Measurements from ENCODE around the gene PLAAT4.
A peak's percentile ranks its signal among the peaks of the same experiment; 100 is the strongest.
"Not testable (repeated sequence)": the region's sequence is repeated elsewhere in the genome, so short reads cannot be mapped to it uniquely, and the experiment has no call there.

The PLAAT4 gene

DNA sequence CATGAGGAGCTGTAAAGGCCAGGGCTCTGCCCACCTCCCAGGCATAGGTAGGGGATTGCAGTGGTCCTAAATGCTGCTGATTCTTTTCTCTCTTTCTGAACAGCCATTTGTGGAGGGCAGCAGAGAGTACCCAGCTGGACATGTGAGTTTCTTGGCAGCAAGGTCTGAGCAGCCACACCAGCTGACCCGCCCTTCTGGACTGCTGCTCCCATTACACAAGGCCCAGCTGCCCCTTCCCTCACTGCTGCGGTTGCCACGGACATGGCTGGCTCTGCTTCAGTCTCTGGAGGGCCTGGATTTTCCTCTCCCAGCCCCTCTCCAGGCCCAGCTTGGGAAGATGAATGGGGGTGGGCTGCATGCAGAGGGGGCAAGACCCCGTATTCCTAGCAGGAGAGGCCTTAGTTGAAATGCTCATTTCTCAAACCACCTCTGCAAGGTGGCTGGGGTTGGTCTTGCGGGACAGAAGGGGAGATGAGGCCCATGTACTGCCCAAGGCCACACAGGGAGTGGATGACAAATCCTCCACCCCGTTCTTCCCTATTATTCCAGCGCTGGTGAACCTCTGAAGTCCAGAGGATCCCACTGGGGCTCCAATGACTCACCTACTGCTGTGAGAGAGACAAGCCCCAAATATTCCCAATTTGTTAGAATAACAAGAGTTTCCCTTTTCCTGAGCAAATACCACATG lies 26.1 kb upstream of the PLAAT4 start:
- no peak for DNase-seq (ENCODE audit: low read depth, low spot score)

DNA sequence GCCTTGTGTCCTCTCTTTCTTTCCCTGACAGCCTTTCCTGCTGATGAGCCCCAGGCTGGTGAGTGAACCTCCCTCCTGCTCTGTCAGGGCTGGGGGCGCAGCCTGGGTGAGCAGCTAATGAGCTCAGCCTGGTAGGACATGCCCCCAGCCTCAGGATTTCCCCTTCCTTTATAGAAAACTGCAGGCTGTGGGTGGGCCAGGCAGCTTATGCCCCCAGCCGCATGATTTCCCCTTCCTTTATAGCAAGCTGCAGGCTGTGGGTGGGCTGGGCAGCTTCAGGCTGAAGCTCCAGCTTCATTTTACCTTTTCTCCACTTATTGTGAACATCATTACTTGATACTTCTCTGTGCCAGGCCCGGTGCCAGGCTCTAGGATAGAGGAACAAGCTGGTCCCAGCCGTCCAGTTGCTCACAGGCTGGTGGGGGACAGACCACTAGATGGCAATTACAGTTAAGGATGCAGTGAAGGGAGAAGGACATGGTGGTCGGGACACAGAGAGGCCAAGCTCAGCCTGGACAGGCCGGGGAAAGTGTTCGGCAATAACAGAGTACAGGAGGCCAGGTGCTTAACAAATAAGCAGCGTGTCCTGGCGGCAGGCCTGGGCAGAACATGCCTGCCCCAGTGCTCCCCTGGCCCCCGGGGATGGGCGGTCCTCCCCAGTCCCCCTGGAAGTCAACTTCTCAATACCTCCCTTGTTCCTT lies 25.4 kb upstream of the PLAAT4 start:
- no peak for DNase-seq (ENCODE audit: low read depth, low spot score)

DNA sequence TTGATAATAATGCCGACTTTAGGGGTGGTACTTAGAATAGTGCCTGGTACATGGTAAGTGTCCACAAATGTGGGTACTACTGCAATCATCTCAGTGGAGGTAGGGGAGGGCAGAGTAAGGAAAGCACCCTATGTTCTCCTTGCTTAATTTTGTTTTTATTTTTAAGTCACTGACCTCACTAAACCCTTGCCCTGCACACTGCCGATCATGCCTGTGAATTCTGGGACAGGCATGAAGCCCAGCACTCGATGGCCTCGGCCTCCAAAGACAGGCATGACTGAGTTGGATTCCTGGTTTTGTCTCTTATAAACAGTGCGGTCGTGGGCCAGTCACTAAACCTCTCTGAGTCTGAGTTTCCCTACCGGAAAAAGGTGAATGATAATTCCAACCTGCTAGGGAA lies 23.8 kb upstream of the PLAAT4 start:
- DNase-seq (ENCODE audit: low read depth, low spot score), result no peak

DNA sequence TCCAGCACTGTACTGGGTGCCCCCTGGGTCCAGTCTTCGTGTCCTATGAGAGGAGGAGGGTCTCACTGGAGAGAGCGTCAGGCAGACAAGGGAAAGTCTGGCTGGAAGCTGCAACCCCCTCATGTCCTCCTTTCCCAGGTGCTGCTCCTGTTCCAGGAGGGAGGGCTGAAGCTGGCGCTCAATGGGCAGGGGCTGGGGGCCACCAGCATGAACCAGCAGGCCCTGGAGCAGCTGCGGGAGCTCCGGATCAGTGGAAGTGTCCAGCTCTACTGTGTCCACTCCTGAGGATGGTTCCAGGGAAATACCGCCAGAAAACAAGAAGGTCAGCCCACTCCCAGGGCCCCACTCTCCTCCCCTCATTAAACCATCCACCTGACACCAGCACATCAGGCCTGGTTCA lies 20.5 kb upstream of the PLAAT4 start:
- no peak for DNase-seq (ENCODE audit: low read depth, low spot score)

DNA sequence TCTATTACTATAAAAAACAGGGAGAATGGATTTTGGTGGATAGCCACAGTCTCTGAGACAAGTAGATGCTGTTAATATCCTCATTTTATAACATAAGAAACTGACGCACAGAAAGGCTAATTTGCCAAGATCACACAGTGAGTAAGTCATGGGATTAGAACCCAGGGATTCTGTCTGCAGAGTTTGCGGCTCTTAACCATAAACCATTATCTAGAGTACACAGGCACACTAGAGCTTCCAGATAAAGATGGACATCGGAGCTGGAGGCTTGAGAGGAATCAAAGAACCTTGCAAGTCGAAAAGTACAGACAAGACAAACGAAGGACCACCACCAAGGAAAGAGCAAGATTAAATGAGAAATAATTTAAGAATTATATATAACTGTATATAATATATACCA lies 19.5 kb upstream of the PLAAT4 start:
- no peak for DNase-seq (ENCODE audit: low read depth, low spot score)

- DNase-seq (ENCODE audit: low read depth, low spot score), result no peak
Measured at GRCh38 chr11:63518548-63518947, 18.1 kb upstream of the PLAAT4 start.

- no peak for DNase-seq (ENCODE audit: low read depth, low spot score)
Measured at GRCh38 chr11:63520606-63521170, 15.9 kb upstream of the PLAAT4 start.

- DNase-seq (ENCODE audit: low read depth, low spot score), result no peak
Measured at GRCh38 chr11:63521896-63522295, 14.7 kb upstream of the PLAAT4 start.

GRCh38 chr11:63523151-63523550 lies 13.5 kb upstream of the PLAAT4 start:
- no peak for DNase-seq (ENCODE audit: low read depth, low spot score)

- DNase-seq (ENCODE audit: low read depth, low spot score), result no peak
Measured at GRCh38 chr11:63527667-63528066, 8.9 kb upstream of the PLAAT4 start.

DNA sequence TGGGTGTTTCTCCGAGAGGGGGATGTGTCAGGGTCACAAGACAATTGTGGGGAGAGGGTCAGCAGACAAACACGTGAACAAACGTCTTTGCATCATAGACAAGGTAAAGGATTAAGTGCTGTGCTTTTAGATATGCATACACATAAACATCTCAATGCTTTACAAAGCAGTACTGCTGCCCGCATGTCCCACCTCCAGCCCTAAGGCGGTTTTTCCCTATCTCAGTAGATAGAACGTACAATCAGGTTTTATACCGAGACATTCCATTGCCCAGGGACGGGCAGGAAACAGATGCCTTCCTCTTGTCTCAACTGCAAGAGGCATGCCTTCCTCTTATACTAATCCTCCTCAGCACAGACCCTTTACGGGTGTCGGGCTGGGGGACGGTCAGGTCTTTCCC lies 8.5 kb upstream of the PLAAT4 start:
- DNase-seq (ENCODE audit: low read depth, low spot score), result not testable (repeated sequence)

- DNase-seq (ENCODE audit: low read depth, low spot score), result not testable (repeated sequence)
Measured at GRCh38 chr11:63528729-63529278, 7.8 kb upstream of the PLAAT4 start.

DNA sequence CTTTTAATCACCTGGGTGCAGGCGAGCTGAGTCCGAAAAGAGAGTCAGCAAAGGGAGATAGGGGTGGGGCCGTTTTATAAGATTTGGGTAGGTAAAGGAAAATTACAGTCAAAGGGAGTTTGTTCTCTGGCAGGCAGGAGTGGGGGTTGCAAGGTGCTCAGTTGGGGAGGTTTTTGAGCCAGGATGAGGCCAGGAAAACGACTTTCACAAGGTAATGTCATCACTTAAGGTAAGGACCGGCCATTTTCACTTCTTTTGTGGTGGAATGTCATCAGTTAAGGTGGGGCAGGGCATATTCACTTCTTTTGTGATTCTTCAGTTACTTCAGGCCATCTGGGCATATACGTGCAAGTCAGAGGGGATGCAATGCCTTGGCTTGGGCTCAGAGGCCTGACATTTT lies 7.2 kb upstream of the PLAAT4 start:
- DNase-seq (ENCODE audit: low read depth, low spot score), result not testable (repeated sequence)

DNA sequence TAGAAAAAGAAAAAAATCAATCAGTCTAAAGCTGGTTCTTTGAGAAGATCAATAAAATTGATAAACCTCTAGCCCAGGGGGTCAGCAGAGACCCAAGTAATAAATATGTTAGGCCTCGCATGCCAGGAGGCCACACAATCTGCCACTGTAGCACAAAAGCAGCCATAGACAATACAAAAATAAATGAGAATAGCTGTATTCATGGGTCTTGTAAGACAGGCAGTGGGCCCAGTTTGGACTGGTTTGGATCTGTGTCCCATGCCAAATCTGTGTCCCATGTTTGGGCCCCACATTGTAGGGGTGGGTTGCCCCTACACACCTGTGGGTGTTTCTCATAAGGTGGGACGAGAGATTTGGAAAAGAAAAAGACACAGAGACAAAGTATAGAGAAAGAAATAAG lies 6.6 kb upstream of the PLAAT4 start:
- DNase-seq (ENCODE audit: low read depth, low spot score), result no peak

GRCh38 chr11:63531074-63531792 lies 5.4 kb upstream of the PLAAT4 start:
- peak; percentile 80 for DNase-seq (ENCODE audit: low read depth, low spot score)

- no peak for DNase-seq (ENCODE audit: low read depth, low spot score)
Measured at GRCh38 chr11:63532117-63532516, 4.5 kb upstream of the PLAAT4 start.

DNA sequence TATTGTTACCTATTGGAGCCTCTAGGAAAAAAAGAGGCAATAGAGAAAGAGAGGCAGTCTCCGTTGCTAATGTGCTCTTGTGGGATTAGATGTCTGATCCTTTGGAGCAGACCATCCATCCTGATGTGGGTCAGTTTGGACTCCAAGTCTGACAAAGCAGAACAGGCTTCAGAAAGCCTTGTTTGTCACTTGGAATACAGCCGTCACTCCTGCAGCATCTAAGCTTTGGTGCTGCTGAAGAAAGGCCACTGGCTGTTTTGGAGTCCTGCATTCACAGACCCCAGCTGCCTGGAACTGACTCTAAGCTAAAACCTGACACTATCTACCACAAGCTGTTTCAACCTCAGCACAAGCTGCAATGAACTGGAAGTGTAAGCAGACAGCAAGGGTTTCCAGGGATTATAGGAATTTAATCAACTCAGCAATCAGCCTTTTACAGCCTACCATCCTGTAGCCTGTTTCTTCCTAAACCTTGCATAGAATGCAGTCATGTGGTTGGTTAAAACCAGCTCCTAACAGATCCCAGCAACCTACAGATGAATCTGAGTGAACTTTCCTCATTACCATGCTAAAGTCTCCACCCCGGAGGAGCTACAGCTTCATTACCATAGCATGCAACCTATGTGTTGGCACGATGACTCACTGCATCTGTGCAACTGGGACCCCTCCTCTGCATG lies 3.7 kb upstream of the PLAAT4 start:
- DNase-seq (ENCODE audit: low read depth, low spot score), result peak; percentile 63

DNA sequence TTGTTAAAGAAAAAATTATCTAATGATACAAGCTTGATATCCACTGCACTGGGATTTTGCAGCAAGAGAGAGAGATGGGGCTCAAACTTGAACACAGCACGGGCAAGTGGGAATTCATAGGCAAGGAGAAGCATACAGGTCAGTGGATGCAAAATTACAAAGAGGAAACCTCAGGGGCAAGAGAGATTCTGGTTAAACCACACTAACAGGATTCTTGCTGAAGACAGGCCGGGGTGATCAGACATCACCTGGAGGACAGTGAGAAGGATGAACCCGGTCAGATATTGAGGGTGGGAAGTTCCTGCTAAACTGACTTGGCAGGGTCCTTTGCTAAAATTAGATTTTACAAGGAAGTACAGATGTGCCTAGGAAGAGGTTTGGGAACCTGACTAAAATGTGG lies 2.5 kb upstream of the PLAAT4 start:
- DNase-seq (ENCODE audit: low read depth, low spot score), result peak; percentile 18

GRCh38 chr11:63534895-63535461 lies 1.6 kb upstream of the PLAAT4 start:
- DNase-seq (ENCODE audit: low read depth, low spot score), result no peak

- no peak for DNase-seq (ENCODE audit: low read depth, low spot score)
Measured at GRCh38 chr11:63535734-63536133, 874 bp upstream of the PLAAT4 start.
